ENCODE measurements around the gene PPP1R12B. TPM values are rescaled to one million over a fixed set of nuclear protein-coding genes. Genes with fewer than 3 reads are reported as not detected.
"Not testable (repeated sequence)": the region's sequence is repeated elsewhere in the genome, so short reads cannot be mapped to it uniquely, and the experiment has no call there.

PPP1R12B gene
- total RNA-seq, 5 donors from 2014 or later (not counting 1 experiment from before 2014, with no cell fraction given), result 24.3 to 40.9 (median 27.0) TPM

GRCh38 chr1:202448140-202448539, 99.6 kb downstream of the PPP1R12B start:
- ATAC-seq (replicated peaks in 1 of 4); H3K36me3 ChIP-seq (ENCODE audit: control insufficient read depth in 2 of 2, extremely low read depth in 1 of 2, insufficient read depth in 1 of 2, low read length in 1 of 2); H3K27ac ChIP-seq (ENCODE audit: low read length); H3K4me3 ChIP-seq (ENCODE audit: control insufficient read depth in 1 of 2, extremely low read depth in 1 of 2, low read length in 1 of 2); CTCF ChIA-PET; H3K27me3 Mint-ChIP-seq; H3K4me1 ChIP-seq (ENCODE audit: control insufficient read depth in 1 of 2, extremely low read depth in 1 of 2, insufficient read depth in 2 of 2, low read length in 2 of 2); H3K4me1 Mint-ChIP-seq; H3K4me3 Mint-ChIP-seq; H3K9me3 Mint-ChIP-seq; DNase-seq; POLR2A ChIA-PET; H3K27me3 ChIP-seq (replicated peaks in 1 of 2; ENCODE audit: control insufficient read depth in 2 of 2, extremely low read depth in 1 of 2, insufficient read depth in 2 of 2, low read length in 1 of 2); H3K9me3 ChIP-seq: not testable (repeated sequence)
- WGBS (ENCODE audit: insufficient coverage), result 40% methylated on average over 1 of the region's 2 CpGs
- peak overlapping the region in 1 of 2 donors; percentile 1 for H3K27ac Mint-ChIP-seq
- peaks cover 56% of the 10 kb centered on the region for H3K36me3 Mint-ChIP-seq

DNA sequence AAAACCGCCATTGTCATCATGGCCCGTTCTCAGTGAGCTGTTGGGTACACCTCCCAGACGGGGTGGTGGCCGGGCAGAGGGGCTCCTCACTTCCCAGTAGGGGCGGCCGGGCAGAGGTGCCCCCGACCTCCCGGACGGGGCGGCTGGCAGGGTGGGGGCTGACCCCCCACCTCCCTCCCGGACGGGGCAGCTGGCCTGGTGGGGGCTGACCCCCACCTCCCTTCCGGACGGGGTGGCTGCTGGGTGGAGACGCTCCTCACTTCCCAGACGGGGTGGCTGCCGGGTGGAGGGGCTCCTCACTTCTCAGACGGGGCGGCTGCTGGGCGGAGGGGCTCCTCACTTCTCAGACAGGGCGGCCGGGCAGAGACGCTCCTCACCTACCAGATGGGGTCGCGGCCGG, 103.1 kb downstream of the PPP1R12B start:
- DNase-seq; H3K4me1 ChIP-seq (ENCODE audit: control insufficient read depth in 1 of 2, extremely low read depth in 1 of 2, insufficient read depth in 2 of 2, low read length in 2 of 2); H3K4me3 Mint-ChIP-seq; H3K27ac Mint-ChIP-seq; H3K9me3 Mint-ChIP-seq; H3K27me3 Mint-ChIP-seq; CTCF ChIA-PET; H3K27me3 ChIP-seq (replicated peaks in 1 of 2; ENCODE audit: control insufficient read depth in 2 of 2, extremely low read depth in 1 of 2, insufficient read depth in 2 of 2, low read length in 1 of 2); POLR2A ChIA-PET; H3K27ac ChIP-seq (ENCODE audit: low read length); ATAC-seq (replicated peaks in 1 of 4); H3K36me3 ChIP-seq (ENCODE audit: control insufficient read depth in 2 of 2, extremely low read depth in 1 of 2, insufficient read depth in 1 of 2, low read length in 1 of 2); H3K9me3 ChIP-seq; H3K4me3 ChIP-seq (ENCODE audit: control insufficient read depth in 1 of 2, extremely low read depth in 1 of 2, low read length in 1 of 2); H3K4me1 Mint-ChIP-seq: not testable (repeated sequence)
- H3K36me3 Mint-ChIP-seq, result peaks cover 54% of the 10 kb centered on the region
- 97% methylated on average over 11 of the region's 26 CpGs for WGBS (ENCODE audit: insufficient coverage)

DNA sequence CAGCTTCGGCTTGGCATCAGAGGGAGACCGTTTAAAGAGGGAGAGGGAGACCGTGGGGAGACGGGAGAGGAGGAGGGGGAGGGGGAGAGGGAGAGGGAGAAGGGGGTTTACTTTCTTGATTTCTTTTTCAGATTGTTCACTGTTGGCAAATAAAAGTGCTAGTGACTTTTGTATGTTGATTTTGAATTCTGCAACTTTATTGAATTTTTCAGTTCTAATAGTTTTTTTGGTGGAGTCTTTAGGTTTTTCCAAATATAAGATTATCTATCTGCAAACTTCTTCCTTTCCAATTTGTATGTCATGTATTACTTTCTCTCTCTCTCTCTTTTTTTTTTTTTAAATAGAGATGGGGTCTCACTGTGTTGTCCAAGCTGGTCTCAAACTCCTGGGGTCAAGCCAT, 104.0 kb downstream of the PPP1R12B start:
- WGBS (ENCODE audit: insufficient coverage), result 91% methylated on average over 4 of the region's 4 CpGs
- Mint-ChIP-seq H3K36me3 (peaks cover 47% of the 10 kb centered on the region), H3K27me3 (no peaks in the 10 kb centered on the region), H3K27ac (no peak overlapping the region), H3K4me1 (peaks cover 0 to 4% (median 0%) of the 10 kb centered on the region in 3 donors), H3K9me3 (no peaks in the 10 kb centered on the region), H3K4me3 (no peak overlapping the region)
- no peak overlapping the region for H3K27ac ChIP-seq (ENCODE audit: low read length)
- no peak for ATAC-seq (replicated peaks in 1 of 4)
- H3K4me1 ChIP-seq (ENCODE audit: control insufficient read depth in 1 of 2, extremely low read depth in 1 of 2, insufficient read depth in 2 of 2, low read length in 2 of 2), result no peaks in the 10 kb centered on the region
- H3K9me3 ChIP-seq, result no peaks in the 10 kb centered on the region
- H3K27me3 ChIP-seq (replicated peaks in 1 of 2; ENCODE audit: control insufficient read depth in 2 of 2, extremely low read depth in 1 of 2, insufficient read depth in 2 of 2, low read length in 1 of 2), result no peaks in the 10 kb centered on the region
- DNase-seq, result no peak
- CTCF ChIA-PET, result interaction anchor here in 1 of 2 donors (0.6 kb wide), 1 partner anchor 10 kb away, joined by 3 read pairs; no protein-coding TSS in a partner anchor
- no peak overlapping the region for H3K4me3 ChIP-seq (ENCODE audit: control insufficient read depth in 1 of 2, extremely low read depth in 1 of 2, low read length in 1 of 2)
- H3K36me3 ChIP-seq (ENCODE audit: control insufficient read depth in 2 of 2, extremely low read depth in 1 of 2, insufficient read depth in 1 of 2, low read length in 1 of 2), result peaks cover 0 to 3% of the 10 kb centered on the region in 2 donors
- POLR2A ChIA-PET, result no interaction called here

DNA sequence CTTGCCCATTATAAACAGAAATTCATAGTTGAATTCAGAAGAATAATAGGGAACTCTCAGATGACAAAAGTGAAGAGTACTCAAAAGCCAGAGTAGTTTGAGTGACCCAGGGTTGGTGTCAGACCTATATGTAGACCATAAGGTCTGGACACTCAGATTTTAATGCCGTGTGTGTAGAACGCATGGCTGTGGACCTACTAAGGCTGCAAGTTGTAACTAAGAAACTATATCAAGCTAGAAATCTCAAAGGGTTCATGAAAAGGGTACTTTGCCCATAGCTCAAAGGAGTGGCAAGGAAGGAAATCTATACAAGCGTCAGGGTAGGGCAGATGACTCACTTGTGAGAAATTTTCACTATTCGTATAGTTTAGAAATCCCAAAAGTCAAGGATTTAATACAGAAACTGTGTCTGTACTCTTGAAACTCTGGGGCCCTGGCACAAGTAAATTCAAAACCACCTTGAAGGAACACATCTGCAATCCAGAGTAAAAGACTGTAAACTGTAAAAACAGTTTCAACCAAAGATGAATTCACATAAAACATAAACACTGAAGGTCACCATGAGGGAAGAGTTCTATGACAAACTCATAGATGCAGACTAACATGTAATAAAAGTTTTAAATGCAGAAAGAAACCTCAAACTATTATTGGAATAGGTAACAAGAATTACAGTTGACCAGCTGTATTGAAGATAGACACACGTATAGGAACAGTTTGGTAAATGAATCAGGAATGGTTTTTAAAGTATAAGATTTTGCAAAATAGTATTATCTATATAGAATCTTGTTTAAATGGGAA, 108.1 kb downstream of the PPP1R12B start:
- DNase-seq; H3K9me3 ChIP-seq; H3K9me3 Mint-ChIP-seq; ATAC-seq (replicated peaks in 1 of 4); H3K4me1 Mint-ChIP-seq; H3K4me1 ChIP-seq (ENCODE audit: control insufficient read depth in 1 of 2, extremely low read depth in 1 of 2, insufficient read depth in 2 of 2, low read length in 2 of 2); H3K27me3 Mint-ChIP-seq; H3K4me3 ChIP-seq (ENCODE audit: control insufficient read depth in 1 of 2, extremely low read depth in 1 of 2, low read length in 1 of 2); H3K27ac ChIP-seq (ENCODE audit: low read length); POLR2A ChIA-PET; H3K4me3 Mint-ChIP-seq; H3K27me3 ChIP-seq (replicated peaks in 1 of 2; ENCODE audit: control insufficient read depth in 2 of 2, extremely low read depth in 1 of 2, insufficient read depth in 2 of 2, low read length in 1 of 2); H3K36me3 ChIP-seq (ENCODE audit: control insufficient read depth in 2 of 2, extremely low read depth in 1 of 2, insufficient read depth in 1 of 2, low read length in 1 of 2); CTCF ChIA-PET; H3K27ac Mint-ChIP-seq: not testable (repeated sequence)
- 83% methylated on average over 1 of the region's 5 CpGs for WGBS (ENCODE audit: insufficient coverage)
- peaks cover 30% of the 10 kb centered on the region for H3K36me3 Mint-ChIP-seq

DNA sequence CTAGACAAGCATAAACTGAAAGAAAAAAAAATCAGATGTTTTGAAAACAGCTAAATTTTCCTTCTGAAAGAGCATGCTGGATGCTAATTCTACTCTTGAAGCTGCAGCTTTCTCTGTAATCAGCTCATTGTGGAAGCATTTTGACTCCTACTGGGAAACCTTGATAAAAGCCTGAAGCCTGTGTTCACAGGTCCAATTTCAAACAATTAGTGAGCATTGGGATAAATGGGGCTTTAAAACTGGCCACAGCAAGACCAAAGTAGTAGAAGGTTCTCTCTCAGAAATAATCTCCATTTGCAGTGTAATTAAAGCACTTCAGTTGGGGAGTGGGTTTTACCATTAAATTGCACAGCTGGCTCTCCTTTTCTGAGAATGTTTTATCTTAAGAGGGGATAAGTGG, 110.2 kb downstream of the PPP1R12B start:
- not testable (repeated sequence) for H3K27ac ChIP-seq (ENCODE audit: low read length); H3K9me3 Mint-ChIP-seq; H3K4me1 ChIP-seq (ENCODE audit: control insufficient read depth in 1 of 2, extremely low read depth in 1 of 2, insufficient read depth in 2 of 2, low read length in 2 of 2); H3K4me1 Mint-ChIP-seq; H3K9me3 ChIP-seq; H3K27ac Mint-ChIP-seq; DNase-seq; H3K27me3 ChIP-seq (replicated peaks in 1 of 2; ENCODE audit: control insufficient read depth in 2 of 2, extremely low read depth in 1 of 2, insufficient read depth in 2 of 2, low read length in 1 of 2); H3K36me3 ChIP-seq (ENCODE audit: control insufficient read depth in 2 of 2, extremely low read depth in 1 of 2, insufficient read depth in 1 of 2, low read length in 1 of 2); H3K4me3 ChIP-seq (ENCODE audit: control insufficient read depth in 1 of 2, extremely low read depth in 1 of 2, low read length in 1 of 2); H3K4me3 Mint-ChIP-seq; ATAC-seq (replicated peaks in 1 of 4); H3K27me3 Mint-ChIP-seq
- H3K36me3 Mint-ChIP-seq, result peaks cover 16% of the 10 kb centered on the region
- CTCF ChIA-PET, result interaction anchor here (1.6 kb wide), 2 partner anchors 258 to 262 kb away, joined by 3 read pairs; no protein-coding TSS in a partner anchor
- POLR2A ChIA-PET, result interaction anchor here (0.6 kb wide), 2 partner anchors 130 to 1719 kb away, joined by 3 to 12 read pairs; no protein-coding TSS in a partner anchor

DNA sequence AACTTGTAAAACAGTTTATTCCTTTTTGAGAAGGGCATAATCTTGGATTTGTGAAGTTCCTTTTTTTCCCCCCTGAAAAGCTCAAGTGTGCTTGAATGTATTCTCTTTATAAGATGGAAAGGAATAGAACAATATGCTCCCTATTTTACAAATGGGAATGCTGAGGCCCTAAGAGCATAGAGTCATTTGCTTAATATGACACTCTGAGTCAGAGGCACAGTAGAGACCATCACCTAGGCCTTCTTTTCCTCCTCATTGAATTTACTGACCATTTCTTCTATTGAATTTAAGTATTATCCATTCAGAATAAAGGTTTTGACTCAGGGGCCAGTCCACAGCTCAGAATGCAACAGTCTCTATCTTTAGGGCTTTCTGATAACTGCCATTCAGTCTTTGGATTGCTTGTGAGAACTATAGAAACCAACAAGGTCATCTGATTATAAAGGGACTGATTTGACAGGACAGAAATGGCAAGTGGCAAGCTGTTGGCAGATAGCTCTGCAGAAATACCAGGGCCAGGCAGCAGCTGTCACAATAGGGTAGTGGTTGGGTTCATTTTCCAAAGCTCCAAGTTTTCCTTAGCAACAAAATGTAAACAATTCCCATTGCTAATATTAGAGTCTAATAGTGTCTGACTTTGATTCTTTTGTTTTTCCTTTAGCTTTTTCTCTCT, 111.1 kb downstream of the PPP1R12B start:
- H3K9me3 Mint-ChIP-seq; H3K36me3 Mint-ChIP-seq; ATAC-seq (replicated peaks in 1 of 4); H3K36me3 ChIP-seq (ENCODE audit: control insufficient read depth in 2 of 2, extremely low read depth in 1 of 2, insufficient read depth in 1 of 2, low read length in 1 of 2); H3K27ac ChIP-seq (ENCODE audit: low read length); H3K9me3 ChIP-seq; H3K27me3 ChIP-seq (replicated peaks in 1 of 2; ENCODE audit: control insufficient read depth in 2 of 2, extremely low read depth in 1 of 2, insufficient read depth in 2 of 2, low read length in 1 of 2); DNase-seq; H3K4me3 Mint-ChIP-seq; H3K27ac Mint-ChIP-seq; H3K4me1 ChIP-seq (ENCODE audit: control insufficient read depth in 1 of 2, extremely low read depth in 1 of 2, insufficient read depth in 2 of 2, low read length in 2 of 2); H3K4me3 ChIP-seq (ENCODE audit: control insufficient read depth in 1 of 2, extremely low read depth in 1 of 2, low read length in 1 of 2); H3K4me1 Mint-ChIP-seq; H3K27me3 Mint-ChIP-seq; POLR2A ChIA-PET: not testable (repeated sequence)
- CTCF ChIA-PET, result interaction anchor here (0.6 to 1.6 kb wide), 5 partner anchors 110 to 261 kb away, joined by 3 to 6 read pairs (median 3); no protein-coding TSS in a partner anchor

Measured in T-cell (primary cell).